Mesangial cell (primary cell): ENCODE results near the gene ADSS2. TPM values are rescaled to one million over a fixed set of nuclear protein-coding genes. Genes with fewer than 3 reads are reported as not detected.

Experiments
- total RNA-seq: library from RNA; depleted of rRNA; stranded (reverse); fragments of >200 nt; gene quantifications from 2 replicates; pipeline ENCODE4 v1.2.3, GENCODE V29; 2015

Gene ADSS2
- 25.4 and 26.1 TPM in 2 replicates for total RNA-seq

GRCh38 chr1:244451539-244451950 lies at the start of gene ADSS2:
TSS of gene ADSS2 (minus strand) at chr1:244451909. CDS start at chr1:244451817, 92 bp downstream.

GRCh38 chr1:244461245-244462071 lies 9.7 kb upstream of the ADSS2 start, which contains the start of gene CATSPERE:
TSS of gene CATSPERE (plus strand) at chr1:244461273. CDS start at chr1:244461430, 157 bp downstream.

Other genes starting within 250 kb of the ADSS2 start
- gene CATSPERE, start 9.4 kb upstream of the ADSS2 start, total RNA-seq = 0.16 and 0.38 TPM in 2 replicates
- 35.9 and 38.3 TPM in 2 replicates for gene DESI2, start 201.2 kb upstream of the ADSS2 start, total RNA-seq